BLaER1 (cell line): ENCODE data around the gene MED13L.

Source experiments
- H3K27ac ChIP-seq: shearing (Covaris generic); formaldehyde crosslinking; 2 replicates; pipeline ENCODE4 v1.8.1; 2022
- H3K27me3 ChIP-seq: shearing (Covaris generic); formaldehyde crosslinking; 2 replicates; pipeline ENCODE4 v1.8.1; 2022
- H3K36me3 ChIP-seq: shearing (Covaris generic); formaldehyde crosslinking; 2 replicates; pipeline ENCODE4 v1.8.1; 2022
- H3K4me1 ChIP-seq: shearing (Covaris generic); formaldehyde crosslinking; 2 replicates; pipeline ENCODE4 v1.8.1; 2022
- H3K4me2 ChIP-seq: shearing (Covaris generic); formaldehyde crosslinking; 2 replicates; pipeline ENCODE4 v1.8.1; 2022
- H3K4me3 ChIP-seq: shearing (Covaris generic); formaldehyde crosslinking; 2 replicates; pipeline ENCODE4 v1.8.1; 2022
- H3K9ac ChIP-seq: shearing (Covaris generic); formaldehyde crosslinking; 2 replicates; pipeline ENCODE4 v1.8.1; 2022
- H3K9me3 ChIP-seq: shearing (Covaris generic); formaldehyde crosslinking; 2 replicates; pipeline ENCODE4 v1.8.1; 2022
- H4K20me1 ChIP-seq: shearing (Covaris generic); formaldehyde crosslinking; 2 replicates; pipeline ENCODE4 v1.8.1; 2022
- Cebpa-rat ChIP-seq: shearing (Covaris generic); IDR thresholded peaks from 2 replicates; pipeline ENCODE4 v1.8.1; 2022

MED13L gene

GRCh38 chr12:116062698-116063097, 214.8 kb downstream of the MED13L start:
- H3K4me3 ChIP-seq = no peak overlapping the region
- H3K4me2 ChIP-seq = no peak overlapping the region
- H3K27ac ChIP-seq = no peak overlapping the region
- TF ChIP-seq Cebpa-rat = no peak
- H3K9ac ChIP-seq = no peak overlapping the region
- peaks cover 4% of the 10 kb centered on the region; the same call in 1 of the 2 replicates for H3K36me3 ChIP-seq
- H4K20me1 ChIP-seq = peaks cover 97% of the 10 kb centered on the region
- no peaks in the 10 kb centered on the region for H3K9me3 ChIP-seq
- no peaks in the 10 kb centered on the region for H3K27me3 ChIP-seq
- H3K4me1 ChIP-seq = peaks cover 43% of the 10 kb centered on the region

- Histone ChIP-seq H3K27ac (no peak overlapping the region), H3K27me3 (no peaks in the 10 kb centered on the region), H3K4me3 (no peak overlapping the region), H3K4me1 (peaks cover 32% of the 10 kb centered on the region), H3K9ac (no peak overlapping the region), H4K20me1 (peaks cover 97% of the 10 kb centered on the region), H3K9me3 (no peaks in the 10 kb centered on the region), H3K4me2 (no peak overlapping the region), H3K36me3 (peaks cover 4% of the 10 kb centered on the region; the same call in 1 of the 2 replicates)
- no peak for TF ChIP-seq Cebpa-rat
These were observed 216.7 kb downstream of the MED13L start for GRCh38 chr12:116060764-116061163.

GRCh38 chr12:116059904-116060303, 217.6 kb downstream of the MED13L start:
- H3K9ac ChIP-seq = no peak overlapping the region
- H3K27me3 ChIP-seq = no peaks in the 10 kb centered on the region
- H3K36me3 ChIP-seq = peaks cover 4% of the 10 kb centered on the region; the same call in 1 of the 2 replicates
- no peak overlapping the region for H3K4me2 ChIP-seq
- no peak for TF ChIP-seq Cebpa-rat
- H3K4me1 ChIP-seq = peaks cover 25% of the 10 kb centered on the region
- no peaks in the 10 kb centered on the region for H3K9me3 ChIP-seq
- H3K27ac ChIP-seq = no peak overlapping the region
- no peak overlapping the region for H3K4me3 ChIP-seq
- peaks cover 97% of the 10 kb centered on the region for H4K20me1 ChIP-seq

GRCh38 chr12:116058574-116058973, 218.9 kb downstream of the MED13L start:
- no peak overlapping the region for H3K4me3 ChIP-seq
- peaks cover 4% of the 10 kb centered on the region; the same call in 1 of the 2 replicates for H3K36me3 ChIP-seq
- no peaks in the 10 kb centered on the region for H3K9me3 ChIP-seq
- no peak overlapping the region for H3K9ac ChIP-seq
- peaks cover 25% of the 10 kb centered on the region for H3K4me1 ChIP-seq
- H3K27me3 ChIP-seq = no peaks in the 10 kb centered on the region
- TF ChIP-seq Cebpa-rat = no peak
- H4K20me1 ChIP-seq = peaks cover 98% of the 10 kb centered on the region
- H3K4me2 ChIP-seq = no peak overlapping the region
- no peak overlapping the region for H3K27ac ChIP-seq

- Histone ChIP-seq H3K27ac (no peak overlapping the region), H3K4me3 (no peak overlapping the region), H3K9ac (no peak overlapping the region), H3K27me3 (no peaks in the 10 kb centered on the region), H4K20me1 (peaks cover 99% of the 10 kb centered on the region), H3K4me2 (no peak overlapping the region), H3K9me3 (no peaks in the 10 kb centered on the region), H3K36me3 (no peaks in the 10 kb centered on the region), H3K4me1 (peaks cover 25% of the 10 kb centered on the region)
- no peak for TF ChIP-seq Cebpa-rat
These were observed 220.1 kb downstream of the MED13L start for GRCh38 chr12:116057356-116057755.

GRCh38 chr12:116055895-116056607, 221.4 kb downstream of the MED13L start:
- peaks cover 99% of the 10 kb centered on the region for H4K20me1 ChIP-seq
- no peak for TF ChIP-seq Cebpa-rat
- H3K27ac ChIP-seq = no peak overlapping the region

GRCh38 chr12:116054280-116054679, 223.2 kb downstream of the MED13L start:
- Histone ChIP-seq H3K4me1 (peaks cover 38% of the 10 kb centered on the region), H3K4me3 (no peak overlapping the region), H3K27ac (no peak overlapping the region), H3K9ac (no peak overlapping the region), H3K36me3 (no peaks in the 10 kb centered on the region), H3K4me2 (no peak overlapping the region), H4K20me1 (peaks cover 100% of the 10 kb centered on the region), H3K27me3 (no peaks in the 10 kb centered on the region), H3K9me3 (no peaks in the 10 kb centered on the region)
- TF ChIP-seq Cebpa-rat = no peak

More at GRCh38 chr12:116055895-116056607, 221.4 kb downstream of the MED13L start:
- no peaks in the 10 kb centered on the region for H3K36me3 ChIP-seq
- peaks cover 27% of the 10 kb centered on the region for H3K4me1 ChIP-seq
- H3K27me3 ChIP-seq = no peaks in the 10 kb centered on the region
- H3K9ac ChIP-seq = no peak overlapping the region
- H3K9me3 ChIP-seq = no peaks in the 10 kb centered on the region
- H3K4me3 ChIP-seq = no peak overlapping the region
- H3K4me2 ChIP-seq = no peak overlapping the region

- Histone ChIP-seq H4K20me1 (peaks cover 100% of the 10 kb centered on the region), H3K9ac (no peak overlapping the region), H3K27me3 (no peaks in the 10 kb centered on the region), H3K4me1 (peaks cover 38% of the 10 kb centered on the region), H3K27ac (no peak overlapping the region), H3K4me2 (no peak overlapping the region), H3K9me3 (no peaks in the 10 kb centered on the region), H3K4me3 (no peak overlapping the region), H3K36me3 (no peaks in the 10 kb centered on the region)
- TF ChIP-seq Cebpa-rat = no peak
These were observed 223.9 kb downstream of the MED13L start for GRCh38 chr12:116053479-116054200.

GRCh38 chr12:116050275-116050674, 227.2 kb downstream of the MED13L start:
- Histone ChIP-seq H3K4me2 (peak overlapping the region; percentile 47), H3K9ac (no peak overlapping the region), H3K36me3 (peaks cover 5% of the 10 kb centered on the region; the same call in 1 of the 2 replicates), H3K4me1 (peaks cover 49% of the 10 kb centered on the region), H3K9me3 (no peaks in the 10 kb centered on the region), H4K20me1 (peaks cover 92% of the 10 kb centered on the region), H3K27me3 (no peaks in the 10 kb centered on the region), H3K4me3 (no peak overlapping the region), H3K27ac (no peak overlapping the region)
- no peak for TF ChIP-seq Cebpa-rat

GRCh38 chr12:116048879-116049278, 228.6 kb downstream of the MED13L start:
- TF ChIP-seq Cebpa-rat = no peak
- Histone ChIP-seq H3K9ac (no peak overlapping the region; the same call in 1 of the 2 replicates), H4K20me1 (peaks cover 92% of the 10 kb centered on the region), H3K4me2 (peak overlapping the region; percentile 49), H3K36me3 (peaks cover 8% of the 10 kb centered on the region; the same call in 1 of the 2 replicates), H3K27me3 (no peaks in the 10 kb centered on the region), H3K27ac (no peak overlapping the region), H3K4me3 (no peak overlapping the region), H3K9me3 (no peaks in the 10 kb centered on the region), H3K4me1 (peaks cover 49% of the 10 kb centered on the region)
